ENCODE results near the gene DOCK7. TPM values are rescaled to one million over a fixed set of nuclear protein-coding genes. Genes with fewer than 3 reads are reported as not detected.

The DOCK7 gene
- total and polyA plus RNA-seq, 2 of the 13 experiments (the other 11 are each of a cell fraction or from before 2014, with no cell fraction given) = 45.7 to 67.2 TPM

DNA sequence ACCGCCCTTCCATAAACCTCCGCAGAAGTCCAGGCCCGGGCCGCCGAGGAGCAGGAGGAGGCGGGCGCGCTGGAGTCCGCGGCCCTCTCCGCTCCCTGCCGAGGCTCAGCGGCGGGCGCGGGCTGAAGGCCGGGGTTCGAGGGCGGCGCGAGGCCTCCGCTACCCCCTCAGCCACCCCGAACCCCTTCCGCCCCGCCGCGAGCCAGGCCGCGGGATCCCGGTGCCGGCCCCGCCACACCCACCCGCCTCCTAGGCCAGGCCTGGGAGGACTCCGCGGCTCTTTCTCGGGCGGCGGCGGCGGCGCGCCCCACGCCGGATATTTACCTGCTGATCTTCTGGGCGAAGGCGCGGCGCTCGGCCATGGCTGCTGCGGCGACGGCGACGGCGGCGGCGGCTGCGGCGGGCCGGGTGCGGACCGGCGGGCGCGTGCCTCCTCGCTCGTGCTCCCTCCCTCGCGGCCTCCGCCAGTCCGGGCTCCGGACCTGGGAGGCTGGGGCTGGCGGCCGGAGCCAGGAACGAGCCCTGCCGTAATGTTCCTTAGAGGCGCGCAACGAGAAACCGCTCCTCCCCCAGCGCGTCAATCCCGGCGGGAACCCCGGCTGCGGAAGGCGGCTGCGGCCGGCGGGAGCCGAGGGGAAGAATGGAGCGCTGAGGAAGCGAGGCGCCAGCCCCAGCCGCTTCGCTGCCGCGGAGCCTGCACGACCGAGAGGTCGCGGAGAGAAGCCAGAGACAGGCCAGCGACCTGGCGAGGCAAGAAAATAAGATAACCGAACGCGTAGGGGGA is at the start of gene DOCK7 (continued):
- TF ChIP-seq NRL (CRISPR knock-in tag; IDR thresholded peaks at IDR 0.05; ENCODE audit: borderline replicate concordance) (0 out of 2 replicates have a peak, but pooled peaks have one; percentile 51), EP300 (IDR thresholded peaks at IDR 0.05; ENCODE audit: low read depth in 2 of 2, low read length in 2 of 2) (peak in 1 of 2 experiments; percentile 37; a peak in 1 of 4 replicates), EP300 (CRISPR knock-in tag; IDR thresholded peaks at IDR 0.05; ENCODE audit: borderline replicate concordance) (no peak), KDM3A (CRISPR knock-in tag; IDR thresholded peaks at IDR 0.05; ENCODE audit: low read depth) (peak; percentile 58; the same call in 1 of the 2 replicates), EED (CRISPR knock-in tag; IDR thresholded peaks at IDR 0.05) (no peak), ZNF101 (CRISPR knock-in tag; IDR thresholded peaks at IDR 0.05; ENCODE audit: borderline replicate concordance, low read depth) (no peak), ZNF839 (CRISPR knock-in tag; IDR thresholded peaks at IDR 0.05; ENCODE audit: borderline replicate concordance) (no peak), GATAD1 (CRISPR knock-in tag; IDR thresholded peaks at IDR 0.05) (no peak), ZNF549 (CRISPR knock-in tag; IDR thresholded peaks at IDR 0.05) (no peak), ZKSCAN5 (CRISPR knock-in tag; IDR thresholded peaks at IDR 0.05) (no peak), ZNF615 (CRISPR knock-in tag; IDR thresholded peaks at IDR 0.05; ENCODE audit: borderline replicate concordance) (no peak), ZNF780A (CRISPR knock-in tag; IDR thresholded peaks at IDR 0.05) (no peak), SETDB1 (CRISPR knock-in tag; IDR thresholded peaks at IDR 0.05; ENCODE audit: borderline replicate concordance) (no peak), NBN (conservative IDR thresholded peaks at IDR 0.05) (no peak), POLR2G (IDR thresholded peaks at IDR 0.05; ENCODE audit: low read depth, low read length) (peak; percentile 58), HOXA5 (CRISPR knock-in tag; IDR thresholded peaks at IDR 0.05) (no peak), ZNF20 (CRISPR knock-in tag; IDR thresholded peaks at IDR 0.05) (no peak), SMARCE1 (IDR thresholded peaks at IDR 0.05; ENCODE audit: borderline replicate concordance) (no peak), ZNF589 (CRISPR knock-in tag; conservative IDR thresholded peaks at IDR 0.05) (peak; percentile 14; the same call in 1 of the 2 replicates)
- TF ChIP-seq, protein P1, sequence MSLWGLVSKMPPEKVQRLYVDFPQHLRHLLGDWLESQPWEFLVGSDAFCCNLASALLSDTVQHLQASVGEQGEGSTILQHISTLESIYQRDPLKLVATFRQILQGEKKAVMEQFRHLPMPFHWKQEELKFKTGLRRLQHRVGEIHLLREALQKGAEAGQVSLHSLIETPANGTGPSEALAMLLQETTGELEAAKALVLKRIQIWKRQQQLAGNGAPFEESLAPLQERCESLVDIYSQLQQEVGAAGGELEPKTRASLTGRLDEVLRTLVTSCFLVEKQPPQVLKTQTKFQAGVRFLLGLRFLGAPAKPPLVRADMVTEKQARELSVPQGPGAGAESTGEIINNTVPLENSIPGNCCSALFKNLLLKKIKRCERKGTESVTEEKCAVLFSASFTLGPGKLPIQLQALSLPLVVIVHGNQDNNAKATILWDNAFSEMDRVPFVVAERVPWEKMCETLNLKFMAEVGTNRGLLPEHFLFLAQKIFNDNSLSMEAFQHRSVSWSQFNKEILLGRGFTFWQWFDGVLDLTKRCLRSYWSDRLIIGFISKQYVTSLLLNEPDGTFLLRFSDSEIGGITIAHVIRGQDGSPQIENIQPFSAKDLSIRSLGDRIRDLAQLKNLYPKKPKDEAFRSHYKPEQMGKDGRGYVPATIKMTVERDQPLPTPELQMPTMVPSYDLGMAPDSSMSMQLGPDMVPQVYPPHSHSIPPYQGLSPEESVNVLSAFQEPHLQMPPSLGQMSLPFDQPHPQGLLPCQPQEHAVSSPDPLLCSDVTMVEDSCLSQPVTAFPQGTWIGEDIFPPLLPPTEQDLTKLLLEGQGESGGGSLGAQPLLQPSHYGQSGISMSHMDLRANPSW (CRISPR knock-in tag; IDR thresholded peaks at IDR 0.05; ENCODE audit: borderline replicate concordance) = no peak
- TF ChIP-seq, protein P2, sequence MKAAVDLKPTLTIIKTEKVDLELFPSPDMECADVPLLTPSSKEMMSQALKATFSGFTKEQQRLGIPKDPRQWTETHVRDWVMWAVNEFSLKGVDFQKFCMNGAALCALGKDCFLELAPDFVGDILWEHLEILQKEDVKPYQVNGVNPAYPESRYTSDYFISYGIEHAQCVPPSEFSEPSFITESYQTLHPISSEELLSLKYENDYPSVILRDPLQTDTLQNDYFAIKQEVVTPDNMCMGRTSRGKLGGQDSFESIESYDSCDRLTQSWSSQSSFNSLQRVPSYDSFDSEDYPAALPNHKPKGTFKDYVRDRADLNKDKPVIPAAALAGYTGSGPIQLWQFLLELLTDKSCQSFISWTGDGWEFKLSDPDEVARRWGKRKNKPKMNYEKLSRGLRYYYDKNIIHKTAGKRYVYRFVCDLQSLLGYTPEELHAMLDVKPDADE (CRISPR knock-in tag; IDR thresholded peaks at IDR 0.05) = no peak
- TF ChIP-seq, protein P3, sequence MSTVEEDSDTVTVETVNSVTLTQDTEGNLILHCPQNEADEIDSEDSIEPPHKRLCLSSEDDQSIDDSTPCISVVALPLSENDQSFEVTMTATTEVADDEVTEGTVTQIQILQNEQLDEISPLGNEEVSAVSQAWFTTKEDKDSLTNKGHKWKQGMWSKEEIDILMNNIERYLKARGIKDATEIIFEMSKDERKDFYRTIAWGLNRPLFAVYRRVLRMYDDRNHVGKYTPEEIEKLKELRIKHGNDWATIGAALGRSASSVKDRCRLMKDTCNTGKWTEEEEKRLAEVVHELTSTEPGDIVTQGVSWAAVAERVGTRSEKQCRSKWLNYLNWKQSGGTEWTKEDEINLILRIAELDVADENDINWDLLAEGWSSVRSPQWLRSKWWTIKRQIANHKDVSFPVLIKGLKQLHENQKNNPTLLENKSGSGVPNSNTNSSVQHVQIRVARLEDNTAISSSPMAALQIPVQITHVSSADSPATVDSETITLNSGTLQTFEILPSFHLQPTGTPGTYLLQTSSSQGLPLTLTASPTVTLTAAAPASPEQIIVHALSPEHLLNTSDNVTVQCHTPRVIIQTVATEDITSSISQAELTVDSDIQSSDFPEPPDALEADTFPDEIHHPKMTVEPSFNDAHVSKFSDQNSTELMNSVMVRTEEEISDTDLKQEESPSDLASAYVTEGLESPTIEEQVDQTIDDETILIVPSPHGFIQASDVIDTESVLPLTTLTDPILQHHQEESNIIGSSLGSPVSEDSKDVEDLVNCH (CRISPR knock-in tag; IDR thresholded peaks at IDR 0.05) = no peak
- TF ChIP-seq, protein P4, sequence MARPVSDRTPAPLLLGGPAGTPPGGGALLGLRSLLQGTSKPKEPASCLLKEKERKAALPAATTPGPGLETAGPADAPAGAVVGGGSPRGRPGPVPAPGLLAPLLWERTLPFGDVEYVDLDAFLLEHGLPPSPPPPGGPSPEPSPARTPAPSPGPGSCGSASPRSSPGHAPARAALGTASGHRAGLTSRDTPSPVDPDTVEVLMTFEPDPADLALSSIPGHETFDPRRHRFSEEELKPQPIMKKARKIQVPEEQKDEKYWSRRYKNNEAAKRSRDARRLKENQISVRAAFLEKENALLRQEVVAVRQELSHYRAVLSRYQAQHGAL (CRISPR knock-in tag; IDR thresholded peaks at IDR 0.05; ENCODE audit: not compliant biosample characterization) = no peak

All from HepG2 (cell line).